Hematopoietic multipotent progenitor cell (in vitro differentiated cells): ENCODE results near the gene PLOD3. TPM values are rescaled to one million over a fixed set of nuclear protein-coding genes. Genes with fewer than 3 reads are reported as not detected.

Experiments
- DNase-seq, 3 donors: peaks; one replicate each; pipeline ENCODE4 v3.0.0-alpha.2; 2011 to 2015; ENCODE audit warnings: low read depth in 2 of 3, low spot score in 2 of 3
- total RNA-seq: library from RNA; depleted of rRNA; stranded (reverse); fragments of >200 nt; gene quantifications from one replicate; pipeline ENCODE4 v1.2.3, GENCODE V29; 2012

The PLOD3 gene
- total RNA-seq, 1 donor = 31.2 TPM

- no peak for DNase-seq
Measured at GRCh38 chr7:101239951-101240220, 22.5 kb upstream of the PLOD3 start.

- no peak for DNase-seq
Measured at GRCh38 chr7:101239191-101239950, 22.0 kb upstream of the PLOD3 start.

- no peak for DNase-seq
Measured at GRCh38 chr7:101238226-101239182, 21.1 kb upstream of the PLOD3 start.

- peak in 2 of 3 donors; percentile 83 to 88 for DNase-seq
Measured at GRCh38 chr7:101237206-101238067, 20.1 kb upstream of the PLOD3 start, which contains the start of gene CLDN15. Gene CLDN15 (minus strand): TSS chr7:101237802. CDS start chr7:101237581, 221 bp downstream.

- no peak for DNase-seq
Measured at GRCh38 chr7:101236292-101236835, 19.0 kb upstream of the PLOD3 start.

GRCh38 chr7:101235522-101235921 lies 18.1 kb upstream of the PLOD3 start:
- DNase-seq = no peak

GRCh38 chr7:101235050-101235449 lies 17.7 kb upstream of the PLOD3 start:
- DNase-seq = peak in 1 of 3 donors; percentile 40

- no peak for DNase-seq
Measured at GRCh38 chr7:101234636-101235035, 17.3 kb upstream of the PLOD3 start.

- DNase-seq = no peak
Measured at GRCh38 chr7:101233907-101234547, 16.6 kb upstream of the PLOD3 start.

- no peak for DNase-seq
Measured at GRCh38 chr7:101232141-101232850, 14.9 kb upstream of the PLOD3 start.

- no peak for DNase-seq
Measured at GRCh38 chr7:101231644-101232043, 14.3 kb upstream of the PLOD3 start.

- DNase-seq = no peak
Measured at GRCh38 chr7:101226721-101227120, 9.3 kb upstream of the PLOD3 start.

GRCh38 chr7:101225650-101226049 lies 8.3 kb upstream of the PLOD3 start:
- no peak for DNase-seq

- no peak for DNase-seq
Measured at GRCh38 chr7:101223528-101223927, 6.1 kb upstream of the PLOD3 start.

GRCh38 chr7:101222275-101222830 lies 5.0 kb upstream of the PLOD3 start:
- no peak for DNase-seq

- DNase-seq = no peak
Measured at GRCh38 chr7:101220295-101220694, 2.9 kb upstream of the PLOD3 start.

GRCh38 chr7:101218236-101219125 lies 1.1 kb upstream of the PLOD3 start:
- DNase-seq = no peak

GRCh38 chr7:101216860-101217387 lies 457 bp downstream of the PLOD3 start:
- no peak for DNase-seq
